K562 (cell line): Measurements from ENCODE around the gene FBXO21. TPM values are rescaled to one million over a fixed set of nuclear protein-coding genes. Genes with fewer than 3 reads are reported as not detected.

Experiments used
- ATAC-seq: fragments of 200-7000 bp; cut with Tn5 transposase; 3 replicates; pipeline ENCODE4 v1.9.1; 2020; ENCODE audit warnings: moderate library complexity
- BruUV-seq: library from RNA; stranded (reverse); fragments of 400-500 nt; replicated peaks from 2 replicates; lab custom pipeline; 2021; lab: Mats Ljungman, UMichigan
- CTCF ChIA-PET: fragments of 300-600 bp; formaldehyde crosslinking; extraction: SDS; loops from one replicate; lab custom pipeline; 2021; ENCODE audit warnings: low intra/inter-chr PET ratio; lab: Yijun Ruan, JAX
- POLR2A ChIA-PET: fragments of 300-600, 350-650 bp; sonication (Branson Sonifier 250); formaldehyde crosslinking; extraction: SDS; loops from one replicate; lab custom pipeline; 2021; ENCODE audit warnings: antibody characterized with exemption, inconsistent platforms; lab: Yijun Ruan, JAX
- DNase-seq, 4 experiments: peaks; one replicate each; pipeline versions ENCODE4 v3.0.0 to v3.0.0-alpha.2; 2011 to 2018; ENCODE audit warnings: low spot score in 3 of 4, mixed read lengths in 3 of 4; ENCODE audit errors: extremely low read depth in 1 of 4
- FAIRE-seq: peaks from 2 replicates; lab custom pipeline; 2011; peaks lifted over from hg19 to GRCh38; lab: Jason Lieb, UNC
- H2AFZ ChIP-seq: 2 replicates; pipeline ENCODE4 v1.6.0; 2011; ENCODE audit warnings: low read depth, low read length, control low read depth, inconsistent platforms
- H3K27ac ChIP-seq: fragments of 200-600 bp; 3 replicates; pipeline ENCODE4 v1.8.0; 2011; ENCODE audit warnings: low read depth, mild to moderate bottlenecking, control low read depth, inconsistent platforms, low read length, moderate library complexity, mixed read lengths; ENCODE audit errors: extremely low read depth
- H3K27me3 ChIP-seq, 2 experiments: fragments of 300-600 bp in 1 of 2; 2 replicates in 1 of 2; 3 replicates in 1 of 2; pipeline versions ENCODE4 v1.6.0 to v1.8.0; 2011; ENCODE audit warnings: inconsistent platforms in 2 of 2, low read length in 2 of 2, mild to moderate bottlenecking in 1 of 2, mixed read lengths in 1 of 2, moderate library complexity in 1 of 2; ENCODE audit not compliant: control insufficient read depth in 2 of 2, insufficient read depth in 2 of 2
- H3K36me3 ChIP-seq: fragments of 300-600 bp; 3 replicates; pipeline ENCODE4 v1.8.0; 2011; ENCODE audit warnings: mild to moderate bottlenecking, low read length, inconsistent platforms; ENCODE audit not compliant: control insufficient read depth, insufficient read depth
- H3K4me1 ChIP-seq, 2 experiments: fragments of 200-600 bp in 1 of 2; replicated peaks in 1 of 2; 2 replicates in 1 of 2; 3 replicates in 1 of 2; pipeline versions ENCODE4 v1.5.1 to v1.8.0; 2011; ENCODE audit warnings: inconsistent platforms in 2 of 2, low read length in 2 of 2, mild to moderate bottlenecking in 1 of 2, mixed read lengths in 1 of 2, moderate library complexity in 1 of 2; ENCODE audit not compliant: control insufficient read depth in 2 of 2, insufficient read depth in 2 of 2
- H3K4me2 ChIP-seq: 2 replicates; pipeline ENCODE4 v1.6.1; 2011; ENCODE audit warnings: low read length, control low read depth, inconsistent platforms, mixed read lengths; ENCODE audit not compliant: insufficient read depth
- H3K4me3 ChIP-seq: fragments of 200-600 bp; sonication (generic), shearing (Covaris generic); 2 replicates; pipeline ENCODE4 v1.5.1; 2016; ENCODE audit warnings: control low read depth, inconsistent platforms
- H3K79me2 ChIP-seq: fragments of 200-600 bp; 3 replicates; pipeline ENCODE4 v1.8.0; 2011; ENCODE audit warnings: low read length, inconsistent platforms; ENCODE audit not compliant: control insufficient read depth, insufficient read depth
- H3K9ac ChIP-seq, 2 experiments: 2 replicates each; pipeline versions ENCODE4 v1.6.0 to v1.6.1; 2011; ENCODE audit warnings: low read depth in 2 of 2, low read length in 2 of 2, control low read depth in 1 of 2, inconsistent platforms in 1 of 2, mild to moderate bottlenecking in 1 of 2, mixed read lengths in 1 of 2; ENCODE audit not compliant: insufficient read depth in 1 of 2
- H3K9me1 ChIP-seq: one replicate; pipeline ENCODE4 v1.6.0; 2011; ENCODE audit warnings: inconsistent platforms, mild to moderate bottlenecking, low read length, moderate library complexity; ENCODE audit not compliant: control insufficient read depth, insufficient read depth
- H3K9me3 ChIP-seq: replicated peaks from 2 replicates; pipeline ENCODE4 v1.5.1; 2011; ENCODE audit warnings: low read depth, low read length, inconsistent platforms; ENCODE audit not compliant: control insufficient read depth, insufficient read depth
- H4K20me1 ChIP-seq: replicated peaks from 2 replicates; pipeline ENCODE4 v1.6.1; 2011; ENCODE audit warnings: low read length, inconsistent platforms, mixed read lengths; ENCODE audit not compliant: control insufficient read depth, insufficient read depth
- BHLHE40 ChIP-seq: IDR thresholded peaks from 2 replicates; pipeline ENCODE4 v1.6.1; 2011; ENCODE audit warnings: low read length, improper control_type of control experiment
- EWSR1 ChIP-seq: fragments of 450-650 bp; IDR thresholded peaks from 2 replicates; pipeline ENCODE4 v1.6.1; 2018; ENCODE audit warnings: borderline replicate concordance, mild to moderate bottlenecking, low read depth, moderate library complexity; ENCODE audit not compliant: partially characterized antibody
- HLTF ChIP-seq: fragments of 450-650 bp; IDR thresholded peaks from 2 replicates; pipeline ENCODE4 v1.6.1; 2016
- MAFG ChIP-seq: fragments of 450-650 bp; conservative IDR thresholded peaks from 2 replicates; pipeline ENCODE4 v1.6.1; 2016; ENCODE audit warnings: missing genetic modification characterization, missing compliant biosample characterization
- RERE ChIP-seq: sonication (generic); formaldehyde crosslinking; IDR thresholded peaks from 2 replicates; pipeline ENCODE4 v1.8.0; 2023; ENCODE audit warnings: missing genetic modification reagents, mild to moderate bottlenecking, borderline replicate concordance
- TGIF2 ChIP-seq: sonication (generic); formaldehyde crosslinking; IDR thresholded peaks from 2 replicates; pipeline ENCODE4 v1.8.1; 2022; ENCODE audit warnings: mild to moderate bottlenecking, missing genetic modification reagents, moderate library complexity
- XRCC3 ChIP-seq: fragments of 450-650 bp; IDR thresholded peaks from 2 replicates; pipeline ENCODE4 v1.6.1; 2017; ENCODE audit warnings: mild to moderate bottlenecking, moderate library complexity
- ZSCAN29 ChIP-seq: fragments of 450-650 bp; IDR thresholded peaks from 2 replicates; pipeline ENCODE4 v1.6.1; 2017
- WGBS: fragments of 100-300 bp; shearing (Covaris generic); methylation state at CpG from one replicate; pipeline ENCODE4 v1.1.6; 2016; ENCODE audit warnings: low coverage, mixed read lengths; ENCODE audit not compliant: insufficient coverage; ENCODE audit errors: missing lambda C conversion rate; 5-methylcytosine and 5-hydroxymethylcytosine counted together
- in situ Hi-C: fragments of 300-500 bp; cut with MboI; formaldehyde crosslinking; loops from 4 replicates; pipeline ENCODE4 v1.15.0; 2018; ENCODE audit warnings: inconsistent platforms, mixed read lengths
- intact Hi-C: fragments of 100-400 bp; cut with micrococcal nuclease; formaldehyde crosslinking; loops from 2 replicates; pipeline ENCODE4 v1.14.2; 2022
- polyA plus RNA-seq, 8 experiments: library from polyadenylated mRNA; depleted of rRNA in 4 of 8; stranded (reverse) in 5 of 8; unstranded in 3 of 8; fragments of >200 nt; fragmentation: Nextera tagmentation in 2 of 8; fragmentation: Illumina TruSeq in 1 of 8; extraction: Ambion mirVana in 2 of 8; extraction: Trizol in 1 of 8; gene quantifications; 2 replicates each; pipeline versions ENCODE4 v1.2.1 to v1.2.3, GENCODE V29; 2011 to 2014; ENCODE audit warnings: inconsistent platforms in 1 of 8, missing spikeins in 1 of 8
- total RNA-seq, 7 experiments: library from RNA; depleted of rRNA in 6 of 7; stranded (reverse); fragments of >200 nt in 6 of 7; fragmentation: Illumina TruSeq in 2 of 7; extraction: Trizol in 2 of 7; gene quantifications; 2 replicates each; pipeline versions ENCODE4 v1.2.1 to v1.2.3, GENCODE V29; 2011 to 2021; ENCODE audit warnings: low replicate concordance in 1 of 7
- TF ChIP-seq, protein P1 (sequence below): fragments of 250-450 bp; sonication (Bioruptor Pico); IDR thresholded peaks from 2 replicates; pipeline ENCODE4 v1.4.0; 2020; ENCODE audit warnings: mild to moderate bottlenecking, moderate library complexity

The FBXO21 gene
- total and polyA plus RNA-seq, 9 of the 15 experiments (the other 6 are each of a cell fraction or from before 2014, with no cell fraction given): 3.0 to 50.9 (median 9.1) TPM

- BruUV-seq: no TSS peak
- TF ChIP-seq HLTF (no peak), ZSCAN29 (no peak), XRCC3 (no peak)
- TF ChIP-seq, protein P1, sequence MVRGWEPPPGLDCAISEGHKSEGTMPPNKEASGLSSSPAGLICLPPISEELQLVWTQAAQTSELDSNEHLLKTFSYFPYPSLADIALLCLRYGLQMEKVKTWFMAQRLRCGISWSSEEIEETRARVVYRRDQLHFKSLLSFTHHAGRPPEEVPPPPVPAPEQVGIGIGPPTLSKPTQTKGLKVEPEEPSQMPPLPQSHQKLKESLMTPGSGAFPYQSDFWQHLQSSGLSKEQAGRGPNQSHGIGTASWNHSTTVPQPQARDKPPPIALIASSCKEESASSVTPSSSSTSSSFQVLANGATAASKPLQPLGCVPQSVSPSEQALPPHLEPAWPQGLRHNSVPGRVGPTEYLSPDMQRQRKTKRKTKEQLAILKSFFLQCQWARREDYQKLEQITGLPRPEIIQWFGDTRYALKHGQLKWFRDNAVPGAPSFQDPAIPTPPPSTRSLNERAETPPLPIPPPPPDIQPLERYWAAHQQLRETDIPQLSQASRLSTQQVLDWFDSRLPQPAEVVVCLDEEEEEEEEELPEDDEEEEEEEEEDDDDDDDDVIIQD (CRISPR knock-in tag): no peak
- WGBS: 1% methylated on average over 7 of the region's 7 CpGs
- DNase-seq (no peak), ATAC-seq (no peak), FAIRE-seq (no peak)
- no peak overlapping the region for H3K4me2 ChIP-seq
- in situ Hi-C loops (loop anchor here (10.0 kb wide), 1 partner anchor 617 kb away; no protein-coding TSS in a partner anchor), intact Hi-C loops (loop anchor here (10.0 kb wide), 1 partner anchor 467 kb away; no protein-coding TSS in a partner anchor)
- CTCF ChIA-PET: interaction anchor here (0.7 kb wide), 1 partner anchor 426 kb away, joined by 3 read pairs; no protein-coding TSS in a partner anchor
- no peak overlapping the region for H3K4me3 ChIP-seq
- no peaks in the 10 kb centered on the region for H3K9me3 ChIP-seq
- H3K79me2 ChIP-seq: no peaks in the 10 kb centered on the region
- H3K9ac ChIP-seq: no peak overlapping the region
- no peak overlapping the region for H3K27ac ChIP-seq
- H3K36me3 ChIP-seq: no peaks in the 10 kb centered on the region
- no peak overlapping the region for H2AFZ ChIP-seq
- H3K27me3 ChIP-seq: peaks cover 30 to 60% of the 10 kb centered on the region in 2 experiments
- no peaks in the 10 kb centered on the region for H3K4me1 ChIP-seq
- peaks cover 5% of the 10 kb centered on the region for H3K9me1 ChIP-seq
- POLR2A ChIA-PET: no interaction called here
- H4K20me1 ChIP-seq: no peaks in the 10 kb centered on the region
Observed at GRCh38 chr12:117218149-117218548, 27.9 kb upstream of the FBXO21 start.

DNA sequence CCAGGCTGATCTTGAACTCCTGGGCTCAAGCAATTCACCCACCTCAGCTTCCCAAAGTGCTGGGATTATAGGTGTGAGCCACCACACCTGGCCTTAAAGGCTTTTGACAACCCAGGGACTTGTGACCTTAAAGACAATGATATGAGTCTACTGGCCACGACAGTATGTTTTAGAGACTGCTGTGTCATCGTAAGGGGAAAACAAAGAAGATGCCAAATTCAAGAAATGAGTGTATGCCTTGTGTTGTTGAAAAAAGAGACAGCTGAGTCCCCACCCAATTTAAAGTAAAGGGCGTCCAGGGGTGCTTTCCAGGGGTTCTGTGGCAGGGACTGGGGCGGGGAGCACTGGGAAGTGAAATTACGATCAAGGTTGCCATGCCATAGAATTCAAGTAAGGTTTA is 26.4 kb upstream of the FBXO21 start:
- H2AFZ ChIP-seq: no peak overlapping the region
- no peak overlapping the region for H3K4me3 ChIP-seq
- peaks cover 5% of the 10 kb centered on the region for H3K9me1 ChIP-seq
- H3K4me1 ChIP-seq: no peaks in the 10 kb centered on the region
- ChIA-PET POLR2A (no interaction called here), CTCF (no interaction called here)
- no peaks in the 10 kb centered on the region for H3K9me3 ChIP-seq
- H3K79me2 ChIP-seq: no peaks in the 10 kb centered on the region
- FAIRE-seq (no peak), DNase-seq (no peak), ATAC-seq (no peak)
- H4K20me1 ChIP-seq: peaks cover 10% of the 10 kb centered on the region; the same call in 1 of the 2 replicates
- no peaks in the 10 kb centered on the region for H3K36me3 ChIP-seq
- in situ Hi-C loops: loop anchor here (10.0 kb wide), 1 partner anchor 618 kb away; no protein-coding TSS in a partner anchor
- BruUV-seq: no TSS peak
- no peak overlapping the region for H3K9ac ChIP-seq
- 0% methylated on average over 5 of the region's 5 CpGs for WGBS
- no peak overlapping the region for H3K4me2 ChIP-seq
- peaks cover 28 to 61% of the 10 kb centered on the region in 2 experiments for H3K27me3 ChIP-seq
- no peak overlapping the region for H3K27ac ChIP-seq
- intact Hi-C loops: loop anchor here (10.0 kb wide), 1 partner anchor 468 kb away; no protein-coding TSS in a partner anchor
- no peak for TF ChIP-seq EWSR1
- peak; percentile 38 for TF ChIP-seq MAFG
- no peak for TF ChIP-seq TGIF2 (CRISPR knock-in tag)
- TF ChIP-seq BHLHE40: no peak
- TF ChIP-seq RERE (CRISPR knock-in tag): no peak
